DOHH2 (cell line): ENCODE measurements around the gene BMS1.

Experiments
- EZH2phosphoT487 ChIP-seq: fragments of 200-600 bp; sonication (generic); IDR thresholded peaks from 2 replicates; pipeline ENCODE4 v1.6.1; 2017; ENCODE audit warnings: borderline replicate concordance, mild to moderate bottlenecking, antibody characterized with exemption, low read length, moderate library complexity, mixed read lengths
- TF ChIP-seq, protein P1 (sequence below): fragments of 200-600 bp; sonication (generic); IDR thresholded peaks from one replicate; pipeline ENCODE4 v1.5.1; 2014; ENCODE audit warnings: antibody characterized with exemption, mild to moderate bottlenecking, low read depth, low read length; ENCODE audit not compliant: poor library complexity, severe bottlenecking

GRCh38 chr10:42783181-42783549 is 570 bp downstream of the BMS1 start:
- TF ChIP-seq, protein P1, sequence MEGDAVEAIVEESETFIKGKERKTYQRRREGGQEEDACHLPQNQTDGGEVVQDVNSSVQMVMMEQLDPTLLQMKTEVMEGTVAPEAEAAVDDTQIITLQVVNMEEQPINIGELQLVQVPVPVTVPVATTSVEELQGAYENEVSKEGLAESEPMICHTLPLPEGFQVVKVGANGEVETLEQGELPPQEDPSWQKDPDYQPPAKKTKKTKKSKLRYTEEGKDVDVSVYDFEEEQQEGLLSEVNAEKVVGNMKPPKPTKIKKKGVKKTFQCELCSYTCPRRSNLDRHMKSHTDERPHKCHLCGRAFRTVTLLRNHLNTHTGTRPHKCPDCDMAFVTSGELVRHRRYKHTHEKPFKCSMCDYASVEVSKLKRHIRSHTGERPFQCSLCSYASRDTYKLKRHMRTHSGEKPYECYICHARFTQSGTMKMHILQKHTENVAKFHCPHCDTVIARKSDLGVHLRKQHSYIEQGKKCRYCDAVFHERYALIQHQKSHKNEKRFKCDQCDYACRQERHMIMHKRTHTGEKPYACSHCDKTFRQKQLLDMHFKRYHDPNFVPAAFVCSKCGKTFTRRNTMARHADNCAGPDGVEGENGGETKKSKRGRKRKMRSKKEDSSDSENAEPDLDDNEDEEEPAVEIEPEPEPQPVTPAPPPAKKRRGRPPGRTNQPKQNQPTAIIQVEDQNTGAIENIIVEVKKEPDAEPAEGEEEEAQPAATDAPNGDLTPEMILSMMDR, result no peak
- no peak for TF ChIP-seq EZH2phosphoT487
